Neural crest cell (in vitro differentiated cells): Measurements from ENCODE around the gene PRELID3B. TPM values are rescaled to one million over a fixed set of nuclear protein-coding genes. Genes with fewer than 3 reads are reported as not detected.

ENCODE experiments used
- DNase-seq: peaks from one replicate; pipeline ENCODE4 v3.0.0; 2021; ENCODE audit warnings: low read depth, mixed read lengths, low spot score
- H3K27ac Mint-ChIP-seq: one replicate; pipeline ENCODE4 v1.8.0; 2021; ENCODE audit warnings: mild to moderate bottlenecking, mixed read lengths; ENCODE audit not compliant: unreplicated experiment
- H3K27me3 Mint-ChIP-seq: 2 replicates; pipeline ENCODE4 v1.8.0; 2021; ENCODE audit warnings: low read depth, mild to moderate bottlenecking, mixed read lengths
- H3K36me3 Mint-ChIP-seq: 2 replicates; pipeline ENCODE4 v1.8.0; 2021; ENCODE audit warnings: low read depth, mild to moderate bottlenecking, mixed read lengths
- H3K4me1 Mint-ChIP-seq: 2 replicates; pipeline ENCODE4 v1.8.0; 2021; ENCODE audit warnings: mixed read lengths
- H3K4me3 Mint-ChIP-seq: one replicate; pipeline ENCODE4 v1.8.0; 2021; ENCODE audit warnings: mild to moderate bottlenecking, mixed read lengths
- H3K9me3 Mint-ChIP-seq: 2 replicates; pipeline ENCODE4 v1.8.0; 2021; ENCODE audit warnings: mixed read lengths
- CTCF ChIP-seq: fragments of 200-600 bp; sonication (generic); conservative IDR thresholded peaks from 2 replicates; pipeline ENCODE4 v1.5.0; 2021; ENCODE audit warnings: antibody characterized with exemption, mild to moderate bottlenecking
- long read RNA-seq: library from polyadenylated mRNA; unstranded; transcript quantifications from one replicate; pipeline ENCODE4 v2.0.0, GENCODE V29; 2020
- total RNA-seq: library from RNA; stranded (reverse); gene quantifications from 2 replicates; pipeline ENCODE4 v1.2.1, GENCODE V29; 2021

The PRELID3B gene
- total RNA-seq, result 45.3 and 53.6 TPM in 2 replicates
- long read RNA-seq, transcript PRELID3B-201 (6 exons, 2,626 nt), result major isoform, 100 of 108 reads
- long read RNA-seq, partial matches to known transcripts, result 1 of 108 reads
- long read RNA-seq, other reads (novel, unspliced or antisense), result 6 of 108 reads

GRCh38 chr20:59042151-59042795 is at the start of gene PRELID3B:
TSS of gene PRELID3B (minus strand) at chr20:59042786. CDS start at chr20:59042730, 56 bp downstream.
- no peaks in the 10 kb centered on the region for H3K27me3 Mint-ChIP-seq
- H3K9me3 Mint-ChIP-seq, result no peaks in the 10 kb centered on the region
- no peak for DNase-seq
- TF ChIP-seq CTCF, result no peak
- peak within 1 kb of the TSS; percentile 83 for H3K4me3 Mint-ChIP-seq
- peak within 1 kb of the TSS; percentile 76 for H3K27ac Mint-ChIP-seq
- peaks cover 36% of the 10 kb centered on the region for H3K4me1 Mint-ChIP-seq
- peaks cover 9% of the 10 kb centered on the region for H3K36me3 Mint-ChIP-seq

DNA sequence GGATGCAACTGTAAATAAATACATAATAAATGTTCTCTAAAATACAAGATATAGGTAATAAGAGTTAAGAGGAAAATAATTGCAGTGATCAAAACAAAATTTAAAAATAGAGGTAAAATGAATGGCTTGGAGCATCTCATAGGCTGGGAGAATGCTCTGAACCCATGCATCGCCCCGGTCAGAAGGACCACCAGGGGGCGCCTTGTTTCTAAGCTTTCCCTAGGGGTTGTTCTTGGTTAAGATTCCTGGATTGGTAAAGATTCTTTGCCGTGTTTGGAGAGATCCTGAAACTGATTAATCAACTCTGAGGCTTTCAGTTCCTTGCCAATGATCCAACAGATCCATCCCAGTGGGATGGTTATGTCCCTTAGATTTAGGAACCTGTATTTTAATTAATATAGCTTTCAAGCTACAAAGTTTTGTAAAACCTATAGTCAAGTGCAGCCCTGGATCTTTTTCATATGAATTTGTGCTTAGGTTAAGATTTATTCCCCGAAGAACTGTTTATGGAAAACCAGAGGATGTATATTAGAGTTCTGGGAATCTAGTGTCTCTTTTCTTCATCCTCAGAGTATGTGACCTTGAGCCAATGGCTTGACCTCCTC is 45.3 kb upstream of the PRELID3B start:
- Mint-ChIP-seq H3K36me3 (no peaks in the 10 kb centered on the region), H3K4me1 (peaks cover 4% of the 10 kb centered on the region), H3K27ac (no peak overlapping the region), H3K9me3 (no peaks in the 10 kb centered on the region), H3K4me3 (no peak overlapping the region), H3K27me3 (no peaks in the 10 kb centered on the region)
- peak; percentile 74 for DNase-seq
- peak; percentile 96 for TF ChIP-seq CTCF

GRCh38 chr20:59086923-59087322 is 44.3 kb upstream of the PRELID3B start:
- Mint-ChIP-seq H3K27me3 (no peaks in the 10 kb centered on the region), H3K9me3 (no peaks in the 10 kb centered on the region), H3K36me3 (no peaks in the 10 kb centered on the region), H3K4me3 (no peak overlapping the region), H3K4me1 (peaks cover 4% of the 10 kb centered on the region), H3K27ac (no peak overlapping the region)
- DNase-seq, result no peak
- TF ChIP-seq CTCF, result no peak

DNA sequence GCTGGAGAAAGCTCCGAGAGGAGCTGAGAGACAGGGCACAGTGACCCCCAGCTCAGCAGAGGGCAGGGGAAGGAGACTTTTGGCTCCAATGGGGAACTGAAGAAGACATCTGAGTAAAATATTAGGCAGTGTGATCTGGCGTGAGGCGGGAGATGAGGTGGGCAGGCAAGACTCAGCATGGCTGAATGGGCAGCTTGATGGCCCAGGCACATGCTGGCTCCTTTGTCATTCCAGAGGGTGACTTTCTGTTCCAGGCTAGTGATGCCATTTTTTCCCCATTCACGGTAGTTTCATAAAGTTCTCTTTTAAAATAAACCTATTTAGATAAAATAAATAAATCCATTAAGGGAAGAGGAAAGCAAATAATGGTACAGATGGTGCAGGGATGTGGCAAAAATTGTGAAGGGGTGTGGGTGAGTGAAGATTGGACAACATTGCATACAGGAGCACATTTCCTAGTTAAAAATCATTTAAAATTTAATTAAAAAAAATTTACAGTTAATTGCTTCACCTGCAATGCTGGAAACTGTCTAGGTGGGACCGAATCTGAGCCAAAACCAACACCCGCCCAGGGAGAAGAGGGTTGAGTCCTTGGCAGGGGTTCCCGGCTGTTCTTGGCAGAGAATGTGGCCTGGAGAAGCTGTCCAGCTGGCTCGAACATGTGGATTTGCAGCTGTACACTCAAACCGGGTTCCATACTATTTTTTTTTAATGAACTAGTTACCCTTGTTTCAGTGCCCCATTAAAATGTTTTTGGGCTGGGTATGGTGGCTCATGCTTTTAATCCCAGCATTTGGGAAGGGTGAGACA is 41.7 kb upstream of the PRELID3B start:
- Mint-ChIP-seq H3K36me3 (no peaks in the 10 kb centered on the region), H3K27me3 (peaks cover 4% of the 10 kb centered on the region), H3K27ac (no peak overlapping the region), H3K4me1 (peaks cover 4% of the 10 kb centered on the region), H3K4me3 (no peak overlapping the region), H3K9me3 (no peaks in the 10 kb centered on the region)
- TF ChIP-seq CTCF, result no peak
- no peak for DNase-seq

GRCh38 chr20:59082981-59083380 is 40.4 kb upstream of the PRELID3B start:
- TF ChIP-seq CTCF, result no peak
- Mint-ChIP-seq H3K4me1 (peaks cover 2% of the 10 kb centered on the region), H3K9me3 (no peaks in the 10 kb centered on the region), H3K27ac (no peak overlapping the region), H3K4me3 (no peak overlapping the region), H3K36me3 (no peaks in the 10 kb centered on the region), H3K27me3 (peaks cover 7% of the 10 kb centered on the region)
- no peak for DNase-seq
